GM10266 (cell line): ENCODE measurements around the gene DOCK11.

Experiments used
- DNase-seq: peaks from one replicate; pipeline ENCODE4 v3.0.0; 2012; ENCODE audit errors: extremely low spot score
- TF ChIP-seq, protein P1 (sequence below): IDR thresholded peaks from 2 replicates; pipeline ENCODE4 v1.5.1; 2012; ENCODE audit warnings: mild to moderate bottlenecking, low read depth; ENCODE audit not compliant: control insufficient read depth, insufficient read depth; ENCODE audit errors: missing control alignments

Gene DOCK11

DNA sequence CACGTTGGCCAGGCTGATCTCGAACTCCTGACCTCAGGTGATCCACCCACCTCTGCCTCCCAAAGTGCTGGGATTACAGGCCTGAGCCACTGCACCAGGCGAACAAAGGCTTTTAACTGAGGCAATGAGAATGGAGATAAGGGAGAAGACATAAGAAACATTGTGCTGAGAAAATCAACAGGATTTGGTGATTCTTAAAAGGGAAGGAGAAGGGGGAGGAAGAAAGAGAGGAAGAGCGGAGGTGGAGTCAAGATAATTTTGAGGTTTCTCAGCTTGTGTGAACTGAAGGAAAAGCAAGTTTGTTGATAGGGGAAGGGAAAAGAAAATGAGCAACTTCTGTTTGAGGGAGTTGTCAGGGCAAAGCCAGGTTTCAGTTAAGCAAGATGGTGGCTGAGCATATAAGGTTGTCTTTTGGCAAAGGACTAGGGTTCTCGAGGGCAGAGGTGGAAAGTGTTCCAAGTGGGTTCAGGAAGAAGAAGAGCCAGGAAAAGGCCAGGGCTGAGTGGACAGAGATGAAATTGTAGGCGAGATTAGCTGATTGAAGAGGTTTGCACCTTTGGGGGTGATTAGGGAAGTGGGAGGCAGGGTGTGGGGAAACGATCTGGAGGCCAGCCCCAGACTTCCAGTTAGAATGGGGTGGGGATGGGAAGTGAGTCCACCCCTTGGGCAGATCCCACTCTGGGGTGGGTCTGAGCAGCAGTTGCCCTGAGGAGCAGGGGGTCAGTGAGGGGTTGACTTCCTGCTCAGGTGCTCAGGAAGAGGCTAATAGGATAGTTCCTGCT is 7.8 kb downstream of the DOCK11 start:
- DNase-seq: no peak
- TF ChIP-seq, protein P1, sequence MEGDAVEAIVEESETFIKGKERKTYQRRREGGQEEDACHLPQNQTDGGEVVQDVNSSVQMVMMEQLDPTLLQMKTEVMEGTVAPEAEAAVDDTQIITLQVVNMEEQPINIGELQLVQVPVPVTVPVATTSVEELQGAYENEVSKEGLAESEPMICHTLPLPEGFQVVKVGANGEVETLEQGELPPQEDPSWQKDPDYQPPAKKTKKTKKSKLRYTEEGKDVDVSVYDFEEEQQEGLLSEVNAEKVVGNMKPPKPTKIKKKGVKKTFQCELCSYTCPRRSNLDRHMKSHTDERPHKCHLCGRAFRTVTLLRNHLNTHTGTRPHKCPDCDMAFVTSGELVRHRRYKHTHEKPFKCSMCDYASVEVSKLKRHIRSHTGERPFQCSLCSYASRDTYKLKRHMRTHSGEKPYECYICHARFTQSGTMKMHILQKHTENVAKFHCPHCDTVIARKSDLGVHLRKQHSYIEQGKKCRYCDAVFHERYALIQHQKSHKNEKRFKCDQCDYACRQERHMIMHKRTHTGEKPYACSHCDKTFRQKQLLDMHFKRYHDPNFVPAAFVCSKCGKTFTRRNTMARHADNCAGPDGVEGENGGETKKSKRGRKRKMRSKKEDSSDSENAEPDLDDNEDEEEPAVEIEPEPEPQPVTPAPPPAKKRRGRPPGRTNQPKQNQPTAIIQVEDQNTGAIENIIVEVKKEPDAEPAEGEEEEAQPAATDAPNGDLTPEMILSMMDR: no peak

DNA sequence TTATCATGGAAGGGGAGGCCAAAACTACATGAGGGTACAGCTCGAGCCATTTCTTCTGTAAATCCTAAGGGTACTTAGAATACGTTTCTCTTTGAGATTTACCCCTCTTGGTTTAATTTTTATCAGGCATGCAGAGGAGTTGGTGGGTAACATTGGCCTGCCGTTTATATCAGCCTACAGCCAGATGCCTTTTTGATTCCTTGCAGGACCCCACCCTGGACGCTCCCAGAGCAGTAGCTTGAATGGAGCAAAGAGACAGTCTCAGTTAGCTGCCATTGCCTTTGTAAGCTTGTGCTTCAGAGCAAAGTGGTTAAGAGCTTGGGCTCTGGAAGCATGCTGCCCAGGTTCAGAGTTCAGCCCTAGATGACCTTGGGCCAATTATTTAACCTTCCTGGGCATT is 9.0 kb downstream of the DOCK11 start:
- TF ChIP-seq, protein P1: no peak
- DNase-seq: no peak

- TF ChIP-seq, protein P1: no peak
- no peak for DNase-seq
These were observed 11.3 kb downstream of the DOCK11 start for GRCh38 chrX:118506805-118507480.

DNA sequence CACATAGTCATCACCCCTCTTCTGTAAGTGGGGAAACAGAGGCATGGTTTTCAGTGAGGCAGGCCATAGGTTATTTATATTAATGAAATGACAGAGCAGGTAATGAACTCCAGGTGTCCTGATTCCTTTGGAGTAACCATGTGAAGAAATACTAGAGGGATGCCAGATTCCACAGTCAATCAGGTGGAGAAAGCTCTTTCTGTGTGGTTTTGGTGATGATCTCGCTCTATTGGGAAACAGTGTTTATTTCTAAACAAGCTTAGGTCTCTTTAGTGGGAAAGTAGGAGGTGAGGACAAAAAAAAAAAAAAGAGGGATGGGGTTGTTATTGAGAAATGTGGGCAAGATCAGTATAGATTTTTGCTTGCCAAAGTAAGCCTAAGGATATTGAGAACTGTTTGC is 12.2 kb downstream of the DOCK11 start:
- TF ChIP-seq, protein P1: no peak
- no peak for DNase-seq

DNA sequence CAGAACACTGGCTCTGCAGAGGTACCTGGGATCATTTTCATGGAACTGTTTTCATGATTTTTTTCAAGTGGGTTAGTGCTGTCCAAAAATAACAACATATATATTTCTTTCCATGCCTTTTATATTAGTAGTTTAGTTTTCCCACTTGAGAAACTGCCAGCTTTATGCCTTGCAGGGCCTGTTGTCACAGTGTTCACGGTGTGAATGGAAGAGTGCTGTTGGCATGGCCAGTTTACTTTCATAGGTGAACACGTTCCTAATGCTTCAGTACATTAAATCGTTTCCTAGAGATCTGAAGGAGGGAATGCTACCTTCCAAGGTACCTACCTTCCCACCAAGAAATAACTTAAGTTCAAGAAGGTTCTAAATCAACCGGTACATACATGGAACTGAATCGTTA is 12.6 kb downstream of the DOCK11 start:
- DNase-seq: no peak
- TF ChIP-seq, protein P1: no peak

GRCh38 chrX:118508635-118509034 is 13.0 kb downstream of the DOCK11 start:
- DNase-seq: no peak
- TF ChIP-seq, protein P1: no peak

DNA sequence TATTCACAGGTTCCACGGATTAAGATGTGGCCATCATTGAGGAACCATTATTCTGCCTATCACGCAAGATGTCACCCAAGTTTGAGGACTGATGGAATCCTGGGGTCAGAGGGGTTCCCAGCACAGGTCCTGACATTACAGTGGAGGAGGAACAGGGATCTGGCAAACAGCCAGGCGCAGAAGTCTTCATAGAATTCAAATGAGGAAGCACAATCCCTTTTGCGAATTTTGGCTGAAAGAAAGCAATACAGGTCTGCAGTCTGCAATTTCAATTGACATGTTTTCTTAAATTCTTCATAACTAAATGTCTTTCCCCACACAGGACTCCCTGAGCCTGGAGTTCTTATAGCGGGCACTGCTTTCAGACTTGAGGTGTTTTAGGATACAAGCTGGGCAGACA is 14.5 kb downstream of the DOCK11 start:
- DNase-seq: no peak
- TF ChIP-seq, protein P1: no peak
